GM11168 (cell line): Measurements from ENCODE around the gene MRPL1.
"Not testable (repeated sequence)": the region's sequence is repeated elsewhere in the genome, so short reads cannot be mapped to it uniquely, and the experiment has no call there.

Source experiments
- in situ Hi-C: fragments of 300-500 bp; cut with MboI; formaldehyde crosslinking; loops from one replicate; pipeline ENCODE4 v1.12.0; 2022; ENCODE audit warnings: low sequenced_read_pairs; ENCODE audit not compliant: unreplicated experiment

MRPL1 gene

GRCh38 chr4:77959566-77960338, 97.1 kb downstream of the MRPL1 start:
- in situ Hi-C loops = loop anchor here (25.0 kb wide), 1 partner anchor 553 kb away; no protein-coding TSS in a partner anchor

- in situ Hi-C loops = loop anchor here (25.0 kb wide), 1 partner anchor 552 kb away; no protein-coding TSS in a partner anchor
These were observed 97.7 kb downstream of the MRPL1 start for GRCh38 chr4:77960367-77960766.

GRCh38 chr4:77963004-77963403, 100.4 kb downstream of the MRPL1 start:
- in situ Hi-C loops = loop anchor here (25.0 kb wide), 1 partner anchor 549 kb away; no protein-coding TSS in a partner anchor

- in situ Hi-C loops = loop anchor here (25.0 kb wide), 1 partner anchor 539 kb away; no protein-coding TSS in a partner anchor
These were observed 111.0 kb downstream of the MRPL1 start for GRCh38 chr4:77973657-77974056.

GRCh38 chr4:77982900-77983540, 120.4 kb downstream of the MRPL1 start:
- in situ Hi-C loops = not testable (repeated sequence)

- in situ Hi-C loops = not testable (repeated sequence)
These were observed 121.1 kb downstream of the MRPL1 start for GRCh38 chr4:77983612-77984311.

- in situ Hi-C loops = no loop called here
These were observed 127.3 kb downstream of the MRPL1 start for GRCh38 chr4:77989968-77990367.

- in situ Hi-C loops = no loop called here
These were observed 127.8 kb downstream of the MRPL1 start for GRCh38 chr4:77990456-77990855.

GRCh38 chr4:77990904-77991358, 128.3 kb downstream of the MRPL1 start:
- in situ Hi-C loops = no loop called here

GRCh38 chr4:77992581-77992980, 130.0 kb downstream of the MRPL1 start:
- in situ Hi-C loops = no loop called here

- in situ Hi-C loops = no loop called here
These were observed 131.6 kb downstream of the MRPL1 start for GRCh38 chr4:77994194-77994721.

GRCh38 chr4:77996076-77996475, 133.4 kb downstream of the MRPL1 start:
- in situ Hi-C loops = no loop called here

GRCh38 chr4:78001531-78001930, 138.9 kb downstream of the MRPL1 start:
- in situ Hi-C loops = no loop called here

GRCh38 chr4:78002260-78002659, 139.6 kb downstream of the MRPL1 start:
- in situ Hi-C loops = no loop called here
